ENCODE measurements around the gene SLC12A4. TPM values are rescaled to one million over a fixed set of nuclear protein-coding genes. Genes with fewer than 3 reads are reported as not detected.
A peak's percentile ranks its signal among the peaks of the same experiment; 100 is the strongest.

SLC12A4 gene
- total and polyA plus RNA-seq, 2 of the 13 experiments (the other 11 are each of a cell fraction or from before 2014, with no cell fraction given), result 65.1 to 84.3 TPM

DNA sequence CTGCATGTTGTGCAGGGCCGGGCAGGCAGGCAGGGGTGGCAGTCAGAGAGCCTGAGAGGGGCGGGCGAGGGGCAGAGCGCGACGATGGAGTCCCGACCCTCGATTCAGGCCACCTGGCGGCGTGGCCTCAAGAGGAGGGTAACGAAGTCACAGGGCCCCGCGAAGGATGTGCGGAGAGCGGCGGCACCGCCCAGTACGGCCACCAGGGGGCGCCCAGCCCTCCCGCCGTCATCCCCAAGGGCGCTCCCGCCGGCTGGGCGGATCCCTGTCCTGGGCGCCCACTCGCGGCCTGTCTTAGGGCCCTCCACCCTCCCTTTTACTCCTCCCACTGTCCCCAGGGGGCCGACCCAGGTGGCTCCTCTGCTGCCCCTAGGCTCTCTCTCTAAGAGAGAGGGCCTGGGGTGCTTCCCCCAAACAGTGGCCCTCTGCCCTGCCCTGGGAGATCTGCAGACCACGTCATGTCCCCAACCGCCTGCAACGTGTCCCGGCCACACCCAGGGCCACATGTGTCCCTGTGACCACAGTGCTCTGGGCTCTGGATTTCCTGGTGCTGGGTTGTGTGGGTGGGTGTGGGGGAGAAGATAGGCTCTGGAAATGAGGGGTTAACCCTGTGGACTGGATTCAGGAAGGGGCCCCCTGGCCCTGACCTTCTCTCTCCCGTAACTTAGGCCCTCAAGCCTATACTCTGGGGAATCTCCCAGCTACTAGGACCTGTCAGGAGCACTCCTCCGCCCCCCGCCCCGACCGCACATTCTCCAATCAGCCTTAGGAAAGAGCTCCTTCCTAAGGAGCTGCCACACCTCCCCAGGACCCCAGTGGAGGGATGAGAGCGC lies 25.0 kb upstream of the SLC12A4 start (continued):
- TF ChIP-seq SMC3 (IDR thresholded peaks at IDR 0.05; ENCODE audit: low read length) (peak; percentile 58; the same call in 1 of the 2 replicates), ZNF7 (CRISPR knock-in tag; IDR thresholded peaks at IDR 0.05) (no peak), TAF1 (CRISPR knock-in tag; IDR thresholded peaks at IDR 0.05) (peak; percentile 44; the same call in 1 of the 2 replicates), SALL2 (CRISPR knock-in tag; IDR thresholded peaks at IDR 0.05) (peak; percentile 78; the same call in 1 of the 2 replicates), SNAI1 (CRISPR knock-in tag; IDR thresholded peaks at IDR 0.05; ENCODE audit: borderline replicate concordance) (peak; percentile 64; the same call in 1 of the 2 replicates), FOXP1 (IDR thresholded peaks at IDR 0.05) (no peak), FOXP1 (CRISPR knock-in tag; IDR thresholded peaks at IDR 0.05) (0 out of 2 replicates have a peak, but pooled peaks have one; percentile 9), ZSCAN25 (CRISPR knock-in tag; IDR thresholded peaks at IDR 0.05) (no peak), XBP1 (CRISPR knock-in tag; IDR thresholded peaks at IDR 0.05) (peak; percentile 57; the same call in 1 of the 2 replicates), JDP2 (CRISPR knock-in tag; IDR thresholded peaks at IDR 0.05; ENCODE audit: borderline replicate concordance) (no peak), SMAD9 (CRISPR knock-in tag; IDR thresholded peaks at IDR 0.05) (no peak), ZNF773 (CRISPR knock-in tag; IDR thresholded peaks at IDR 0.05; ENCODE audit: borderline replicate concordance) (peak; percentile 37; the same call in 1 of the 2 replicates), ZNF605 (CRISPR knock-in tag; IDR thresholded peaks at IDR 0.05) (peak; percentile 80), BORCS8-MEF2B (CRISPR knock-in tag; IDR thresholded peaks at IDR 0.05) (peak; percentile 65), ZNF737 (CRISPR knock-in tag; IDR thresholded peaks at IDR 0.05; ENCODE audit: borderline replicate concordance) (no peak), ZBTB20 (CRISPR knock-in tag; IDR thresholded peaks at IDR 0.05; ENCODE audit: borderline replicate concordance, low read depth) (no peak), CCAR2 (optimal IDR thresholded peaks at IDR 0.05; ENCODE audit: low read depth, low read length) (no peak)
- TF ChIP-seq, protein P1, sequence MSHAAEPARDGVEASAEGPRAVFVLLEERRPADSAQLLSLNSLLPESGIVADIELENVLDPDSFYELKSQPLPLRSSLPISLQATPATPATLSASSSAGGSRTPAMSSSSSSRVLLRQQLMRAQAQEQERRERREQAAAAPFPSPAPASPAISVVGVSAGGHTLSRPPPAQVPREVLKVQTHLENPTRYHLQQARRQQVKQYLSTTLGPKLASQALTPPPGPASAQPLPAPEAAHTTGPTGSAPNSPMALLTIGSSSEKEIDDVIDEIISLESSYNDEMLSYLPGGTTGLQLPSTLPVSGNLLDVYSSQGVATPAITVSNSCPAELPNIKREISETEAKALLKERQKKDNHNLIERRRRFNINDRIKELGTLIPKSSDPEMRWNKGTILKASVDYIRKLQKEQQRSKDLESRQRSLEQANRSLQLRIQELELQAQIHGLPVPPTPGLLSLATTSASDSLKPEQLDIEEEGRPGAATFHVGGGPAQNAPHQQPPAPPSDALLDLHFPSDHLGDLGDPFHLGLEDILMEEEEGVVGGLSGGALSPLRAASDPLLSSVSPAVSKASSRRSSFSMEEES (CRISPR knock-in tag; IDR thresholded peaks at IDR 0.05), result peak; percentile 40; the same call in 1 of the 2 replicates
- TF ChIP-seq, protein P2, sequence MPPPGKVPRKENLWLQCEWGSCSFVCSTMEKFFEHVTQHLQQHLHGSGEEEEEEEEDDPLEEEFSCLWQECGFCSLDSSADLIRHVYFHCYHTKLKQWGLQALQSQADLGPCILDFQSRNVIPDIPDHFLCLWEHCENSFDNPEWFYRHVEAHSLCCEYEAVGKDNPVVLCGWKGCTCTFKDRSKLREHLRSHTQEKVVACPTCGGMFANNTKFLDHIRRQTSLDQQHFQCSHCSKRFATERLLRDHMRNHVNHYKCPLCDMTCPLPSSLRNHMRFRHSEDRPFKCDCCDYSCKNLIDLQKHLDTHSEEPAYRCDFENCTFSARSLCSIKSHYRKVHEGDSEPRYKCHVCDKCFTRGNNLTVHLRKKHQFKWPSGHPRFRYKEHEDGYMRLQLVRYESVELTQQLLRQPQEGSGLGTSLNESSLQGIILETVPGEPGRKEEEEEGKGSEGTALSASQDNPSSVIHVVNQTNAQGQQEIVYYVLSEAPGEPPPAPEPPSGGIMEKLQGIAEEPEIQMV (CRISPR knock-in tag; IDR thresholded peaks at IDR 0.05; ENCODE audit: low read depth), result peak; percentile 48; the same call in 1 of the 2 replicates
- TF ChIP-seq, protein P3, sequence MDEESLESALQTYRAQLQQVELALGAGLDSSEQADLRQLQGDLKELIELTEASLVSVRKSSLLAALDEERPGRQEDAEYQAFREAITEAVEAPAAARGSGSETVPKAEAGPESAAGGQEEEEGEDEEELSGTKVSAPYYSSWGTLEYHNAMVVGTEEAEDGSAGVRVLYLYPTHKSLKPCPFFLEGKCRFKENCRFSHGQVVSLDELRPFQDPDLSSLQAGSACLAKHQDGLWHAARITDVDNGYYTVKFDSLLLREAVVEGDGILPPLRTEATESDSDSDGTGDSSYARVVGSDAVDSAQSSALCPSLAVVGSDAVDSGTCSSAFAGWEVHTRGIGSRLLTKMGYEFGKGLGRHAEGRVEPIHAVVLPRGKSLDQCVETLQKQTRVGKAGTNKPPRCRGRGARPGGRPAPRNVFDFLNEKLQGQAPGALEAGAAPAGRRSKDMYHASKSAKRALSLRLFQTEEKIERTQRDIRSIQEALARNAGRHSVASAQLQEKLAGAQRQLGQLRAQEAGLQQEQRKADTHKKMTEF (CRISPR knock-in tag; IDR thresholded peaks at IDR 0.05), result peak; percentile 94
- TF ChIP-seq, protein P4, sequence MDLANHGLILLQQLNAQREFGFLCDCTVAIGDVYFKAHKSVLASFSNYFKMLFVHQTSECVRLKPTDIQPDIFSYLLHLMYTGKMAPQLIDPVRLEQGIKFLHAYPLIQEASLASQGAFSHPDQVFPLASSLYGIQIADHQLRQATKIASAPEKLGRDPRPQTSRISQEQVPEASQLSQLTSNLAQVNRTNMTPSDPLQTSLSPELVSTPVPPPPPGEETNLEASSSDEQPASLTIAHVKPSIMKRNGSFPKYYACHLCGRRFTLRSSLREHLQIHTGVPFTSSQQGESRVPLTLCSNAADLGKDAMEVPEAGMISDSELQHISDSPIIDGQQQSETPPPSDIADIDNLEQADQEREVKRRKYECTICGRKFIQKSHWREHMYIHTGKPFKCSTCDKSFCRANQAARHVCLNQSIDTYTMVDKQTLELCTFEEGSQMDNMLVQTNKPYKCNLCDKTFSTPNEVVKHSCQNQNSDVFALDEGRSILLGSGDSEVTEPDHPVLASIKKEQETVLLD (CRISPR knock-in tag; IDR thresholded peaks at IDR 0.05; ENCODE audit: low read depth), result no peak
- TF ChIP-seq, protein P5, sequence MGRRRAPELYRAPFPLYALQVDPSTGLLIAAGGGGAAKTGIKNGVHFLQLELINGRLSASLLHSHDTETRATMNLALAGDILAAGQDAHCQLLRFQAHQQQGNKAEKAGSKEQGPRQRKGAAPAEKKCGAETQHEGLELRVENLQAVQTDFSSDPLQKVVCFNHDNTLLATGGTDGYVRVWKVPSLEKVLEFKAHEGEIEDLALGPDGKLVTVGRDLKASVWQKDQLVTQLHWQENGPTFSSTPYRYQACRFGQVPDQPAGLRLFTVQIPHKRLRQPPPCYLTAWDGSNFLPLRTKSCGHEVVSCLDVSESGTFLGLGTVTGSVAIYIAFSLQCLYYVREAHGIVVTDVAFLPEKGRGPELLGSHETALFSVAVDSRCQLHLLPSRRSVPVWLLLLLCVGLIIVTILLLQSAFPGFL (CRISPR knock-in tag; IDR thresholded peaks at IDR 0.05), result no peak
